Measurements from ENCODE around the gene PHF14.
"Not testable (repeated sequence)": the region's sequence is repeated elsewhere in the genome, so short reads cannot be mapped to it uniquely, and the experiment has no call there.

The PHF14 gene, protein sequence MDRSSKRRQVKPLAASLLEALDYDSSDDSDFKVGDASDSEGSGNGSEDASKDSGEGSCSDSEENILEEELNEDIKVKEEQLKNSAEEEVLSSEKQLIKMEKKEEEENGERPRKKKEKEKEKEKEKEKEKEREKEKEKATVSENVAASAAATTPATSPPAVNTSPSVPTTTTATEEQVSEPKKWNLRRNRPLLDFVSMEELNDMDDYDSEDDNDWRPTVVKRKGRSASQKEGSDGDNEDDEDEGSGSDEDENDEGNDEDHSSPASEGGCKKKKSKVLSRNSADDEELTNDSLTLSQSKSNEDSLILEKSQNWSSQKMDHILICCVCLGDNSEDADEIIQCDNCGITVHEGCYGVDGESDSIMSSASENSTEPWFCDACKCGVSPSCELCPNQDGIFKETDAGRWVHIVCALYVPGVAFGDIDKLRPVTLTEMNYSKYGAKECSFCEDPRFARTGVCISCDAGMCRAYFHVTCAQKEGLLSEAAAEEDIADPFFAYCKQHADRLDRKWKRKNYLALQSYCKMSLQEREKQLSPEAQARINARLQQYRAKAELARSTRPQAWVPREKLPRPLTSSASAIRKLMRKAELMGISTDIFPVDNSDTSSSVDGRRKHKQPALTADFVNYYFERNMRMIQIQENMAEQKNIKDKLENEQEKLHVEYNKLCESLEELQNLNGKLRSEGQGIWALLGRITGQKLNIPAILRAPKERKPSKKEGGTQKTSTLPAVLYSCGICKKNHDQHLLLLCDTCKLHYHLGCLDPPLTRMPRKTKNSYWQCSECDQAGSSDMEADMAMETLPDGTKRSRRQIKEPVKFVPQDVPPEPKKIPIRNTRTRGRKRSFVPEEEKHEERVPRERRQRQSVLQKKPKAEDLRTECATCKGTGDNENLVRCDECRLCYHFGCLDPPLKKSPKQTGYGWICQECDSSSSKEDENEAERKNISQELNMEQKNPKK

DNA sequence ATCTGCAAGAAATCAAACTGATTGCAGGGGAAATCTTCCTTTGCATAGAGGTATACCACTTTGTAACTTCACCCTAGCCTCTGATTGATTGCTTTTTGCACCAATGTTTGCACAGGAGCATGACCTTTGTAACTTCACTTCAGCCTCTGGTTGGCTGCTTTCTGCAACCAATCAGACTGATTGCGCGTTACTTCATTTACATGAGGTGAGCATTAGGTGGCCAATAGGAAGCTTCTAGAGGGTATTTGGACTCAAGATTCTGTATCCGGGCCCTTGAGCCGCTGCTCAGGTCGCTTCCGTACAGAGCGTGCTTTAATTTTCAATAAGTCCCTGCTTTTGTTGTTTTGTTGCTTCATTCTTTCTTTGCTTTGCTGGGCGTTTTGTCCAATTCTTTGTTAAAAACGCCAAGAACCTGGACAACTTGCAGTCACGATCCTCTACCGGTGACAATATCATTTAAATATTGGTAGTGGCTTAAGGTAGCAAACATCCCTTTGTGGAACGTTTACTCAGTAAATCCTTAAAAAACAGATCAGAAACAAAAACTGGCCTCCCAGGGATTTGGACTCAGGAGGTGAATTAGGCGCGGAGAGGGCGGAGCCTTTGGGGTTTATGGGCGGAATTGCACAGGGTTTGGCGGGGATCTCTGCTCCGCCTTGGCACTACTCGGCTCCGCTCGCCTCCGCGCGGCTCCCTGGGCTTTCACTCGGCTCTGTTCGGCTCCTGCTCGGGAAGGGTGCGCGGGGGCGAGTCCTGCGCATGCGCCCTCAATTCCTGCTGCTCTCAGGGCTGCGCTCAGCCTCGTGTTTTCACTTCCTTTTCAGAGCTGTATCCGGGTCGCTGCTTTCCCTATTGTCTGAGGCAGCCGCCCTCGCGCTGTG, at the start of gene PHF14:
TSS of gene PHF14 (plus strand) at position 812 of the 881 bp plus-strand sequence. CDS start 452 bp downstream, outside the sequence.
- Mint-ChIP-seq H3K36me3 (peaks cover 9 to 10% of the 10 kb centered on the region in 2 donors), H3K27me3 (peaks cover 0 to 4% of the 10 kb centered on the region in 2 donors), H3K4me3 (peak within 1 kb of the TSS; percentile 88 to 95), H3K9me3 (no peaks in the 10 kb centered on the region), H3K4me1 (peaks cover 18 to 40% of the 10 kb centered on the region in 2 donors), H3K27ac (peak within 1 kb of the TSS; percentile 92)
- ATAC-seq (replicated peaks) (peak; percentile 94 to 96), DNase-seq (peak; percentile 95)

DNA sequence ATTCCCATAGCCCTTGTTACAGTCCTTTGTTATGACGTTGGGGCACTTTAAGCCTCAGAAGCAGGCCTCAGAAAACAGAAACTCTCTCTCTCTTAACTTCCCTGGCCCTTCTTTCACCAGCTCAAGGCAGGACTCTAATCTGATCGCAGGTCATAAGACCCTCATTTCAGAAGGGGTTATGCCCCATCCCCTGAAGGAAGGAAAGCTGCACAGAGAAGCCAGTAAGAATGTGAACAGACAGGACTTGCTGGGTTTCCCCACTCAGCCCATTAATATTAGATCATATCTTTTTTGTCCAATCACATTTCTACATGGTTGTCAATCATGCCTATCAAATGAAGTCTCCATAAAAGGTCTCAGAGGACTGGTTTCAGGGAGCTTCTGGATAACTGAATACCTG, 49.3 kb upstream of the PHF14 start:
- no peaks in the 10 kb centered on the region for H3K27me3 Mint-ChIP-seq
- no peaks in the 10 kb centered on the region for H3K9me3 Mint-ChIP-seq
- H3K27ac Mint-ChIP-seq: no peak overlapping the region
- no peak for ATAC-seq (replicated peaks)
- peaks cover 3 to 8% of the 10 kb centered on the region in 2 donors for H3K36me3 Mint-ChIP-seq
- no peaks in the 10 kb centered on the region for H3K4me1 Mint-ChIP-seq
- DNase-seq: no peak
- H3K4me3 Mint-ChIP-seq: no peak overlapping the region

DNA sequence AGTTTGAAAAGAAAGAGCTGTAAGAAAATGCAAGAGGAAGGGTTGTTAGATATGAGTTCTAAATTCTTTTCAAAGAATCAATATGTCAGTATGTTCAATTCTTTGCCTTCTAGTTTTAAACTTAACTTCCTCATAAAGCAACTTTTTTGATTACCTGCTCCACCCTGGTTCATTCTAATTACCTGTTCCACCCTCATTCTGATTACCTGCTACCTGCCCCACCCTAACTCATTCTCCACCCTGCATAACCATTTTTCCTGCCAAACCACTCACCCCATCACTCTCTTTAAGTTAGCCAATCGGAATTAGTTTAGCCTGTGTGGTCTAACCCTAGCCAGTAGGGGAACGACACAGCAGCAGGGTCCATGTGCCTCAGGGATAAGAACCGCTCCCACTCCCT, 45.5 kb upstream of the PHF14 start:
- DNase-seq; ATAC-seq (replicated peaks); H3K4me1 Mint-ChIP-seq; H3K9me3 Mint-ChIP-seq; H3K4me3 Mint-ChIP-seq; H3K27ac Mint-ChIP-seq; H3K27me3 Mint-ChIP-seq: not testable (repeated sequence)
- peaks cover 12 to 20% of the 10 kb centered on the region in 2 donors for H3K36me3 Mint-ChIP-seq

DNA sequence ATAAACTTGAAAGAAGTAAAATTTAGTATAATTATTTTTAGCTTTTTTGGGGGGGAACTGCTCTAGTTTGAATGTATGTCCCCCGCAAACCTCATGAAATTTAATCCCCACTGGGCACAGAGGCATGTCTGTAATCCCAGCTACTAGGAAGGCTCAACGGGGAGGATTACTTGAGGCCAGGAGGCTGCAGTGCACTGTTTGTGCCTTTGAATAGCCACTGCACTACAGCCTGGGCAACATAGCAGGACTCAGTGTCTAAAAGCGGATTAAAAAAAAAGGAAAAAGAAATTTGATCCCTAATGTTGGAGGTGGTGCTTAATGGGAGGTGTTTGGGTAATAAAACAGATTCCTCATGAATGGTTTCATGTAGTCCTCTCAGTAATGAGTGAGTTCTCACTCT, 43.1 kb upstream of the PHF14 start:
- DNase-seq (no peak), ATAC-seq (replicated peaks) (no peak)
- Mint-ChIP-seq H3K4me3 (no peak overlapping the region), H3K36me3 (peaks cover 13 to 20% of the 10 kb centered on the region in 2 donors), H3K27ac (no peak overlapping the region), H3K4me1 (peaks cover 0 to 3% of the 10 kb centered on the region in 2 donors), H3K9me3 (no peaks in the 10 kb centered on the region), H3K27me3 (no peaks in the 10 kb centered on the region)

DNA sequence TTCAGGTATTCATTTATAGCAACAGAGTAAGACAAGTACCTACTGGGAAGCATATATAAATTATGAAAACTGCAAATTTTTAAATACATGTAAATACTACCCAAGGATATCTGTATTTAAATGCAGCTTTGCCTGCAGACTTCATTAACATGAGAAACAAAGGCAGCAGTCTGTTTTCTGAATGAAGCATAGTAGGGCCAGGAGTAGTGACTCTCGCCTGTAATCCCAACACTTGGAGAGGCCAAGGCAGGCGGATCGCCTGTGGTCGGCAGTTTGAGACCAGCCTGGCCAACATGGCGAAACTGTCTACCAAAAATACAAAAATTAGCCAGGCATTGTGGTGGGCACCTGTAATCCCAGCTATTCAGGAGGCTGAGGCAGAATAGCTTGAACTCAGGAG, 42.5 kb upstream of the PHF14 start:
- no peak overlapping the region for H3K27ac Mint-ChIP-seq
- ATAC-seq (replicated peaks) (no peak), DNase-seq (no peak)
- no peak overlapping the region for H3K4me3 Mint-ChIP-seq
- peaks cover 2 to 3% of the 10 kb centered on the region in 2 donors for H3K4me1 Mint-ChIP-seq
- H3K27me3 Mint-ChIP-seq: no peaks in the 10 kb centered on the region
- H3K9me3 Mint-ChIP-seq: no peaks in the 10 kb centered on the region
- peaks cover 19 to 25% of the 10 kb centered on the region in 2 donors for H3K36me3 Mint-ChIP-seq

DNA sequence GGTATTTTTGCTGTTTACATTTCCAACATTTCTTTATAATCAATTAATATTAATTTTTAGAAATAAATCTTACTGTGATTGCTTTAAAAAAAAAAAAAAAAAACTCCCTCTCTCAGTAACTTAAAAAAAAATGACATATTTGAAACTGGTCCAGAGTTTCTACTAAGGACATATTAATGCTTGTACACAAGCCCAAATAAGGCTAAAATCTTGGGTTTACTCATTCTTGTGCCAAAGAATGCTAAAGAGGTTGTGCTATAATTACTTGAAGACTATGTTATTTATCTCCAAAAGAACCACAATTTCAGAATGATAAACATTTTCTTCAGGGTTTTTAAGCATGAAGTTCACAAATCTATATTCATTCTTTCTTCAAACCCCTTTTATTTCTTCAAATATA, 39.4 kb upstream of the PHF14 start:
- ATAC-seq (replicated peaks): no peak
- H3K27ac Mint-ChIP-seq: no peak overlapping the region
- H3K4me1 Mint-ChIP-seq: peaks cover 5 to 17% of the 10 kb centered on the region in 2 donors
- DNase-seq: no peak
- H3K27me3 Mint-ChIP-seq: no peaks in the 10 kb centered on the region
- H3K9me3 Mint-ChIP-seq: no peaks in the 10 kb centered on the region
- H3K36me3 Mint-ChIP-seq: peaks cover 21 to 26% of the 10 kb centered on the region in 2 donors
- H3K4me3 Mint-ChIP-seq: no peak overlapping the region

DNA sequence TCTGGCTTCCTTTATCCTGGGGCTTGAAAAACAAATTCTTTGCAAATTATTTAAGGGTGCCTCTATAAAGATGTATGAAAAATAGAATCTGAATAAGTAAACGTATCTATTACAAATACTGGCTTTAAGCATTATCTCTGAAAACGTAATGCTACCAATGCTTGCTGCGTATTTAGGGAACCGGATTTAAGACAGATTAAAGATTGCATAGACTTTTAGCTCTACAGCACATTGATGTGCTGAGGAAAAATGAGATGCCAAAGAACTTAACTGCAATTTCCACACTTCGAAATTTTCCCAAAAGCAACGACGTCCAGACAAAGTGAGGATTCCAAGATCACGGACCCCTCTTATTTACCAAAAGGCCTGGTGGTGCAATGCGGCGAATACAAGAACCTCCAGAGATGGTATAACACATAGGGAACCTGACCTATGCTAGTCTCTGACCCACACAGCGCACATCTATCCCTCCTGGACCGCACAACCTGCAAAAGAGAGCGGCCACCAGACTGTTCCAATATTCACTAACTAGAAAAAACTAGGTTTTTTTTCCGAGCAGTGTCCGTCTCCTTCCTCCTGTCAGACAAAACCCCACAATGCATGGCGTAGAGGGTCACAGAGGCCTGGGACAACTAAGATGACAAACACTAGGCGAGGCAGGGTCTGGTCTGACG, 34.3 kb upstream of the PHF14 start:
- H3K4me3 Mint-ChIP-seq: no peak overlapping the region
- DNase-seq: no peak
- no peaks in the 10 kb centered on the region for H3K27me3 Mint-ChIP-seq
- no peaks in the 10 kb centered on the region for H3K9me3 Mint-ChIP-seq
- H3K27ac Mint-ChIP-seq: no peak overlapping the region
- peaks cover 5 to 18% of the 10 kb centered on the region in 2 donors for H3K4me1 Mint-ChIP-seq
- peaks cover 12 to 14% of the 10 kb centered on the region in 2 donors for H3K36me3 Mint-ChIP-seq
- ATAC-seq (replicated peaks): peak; percentile 17 to 33

DNA sequence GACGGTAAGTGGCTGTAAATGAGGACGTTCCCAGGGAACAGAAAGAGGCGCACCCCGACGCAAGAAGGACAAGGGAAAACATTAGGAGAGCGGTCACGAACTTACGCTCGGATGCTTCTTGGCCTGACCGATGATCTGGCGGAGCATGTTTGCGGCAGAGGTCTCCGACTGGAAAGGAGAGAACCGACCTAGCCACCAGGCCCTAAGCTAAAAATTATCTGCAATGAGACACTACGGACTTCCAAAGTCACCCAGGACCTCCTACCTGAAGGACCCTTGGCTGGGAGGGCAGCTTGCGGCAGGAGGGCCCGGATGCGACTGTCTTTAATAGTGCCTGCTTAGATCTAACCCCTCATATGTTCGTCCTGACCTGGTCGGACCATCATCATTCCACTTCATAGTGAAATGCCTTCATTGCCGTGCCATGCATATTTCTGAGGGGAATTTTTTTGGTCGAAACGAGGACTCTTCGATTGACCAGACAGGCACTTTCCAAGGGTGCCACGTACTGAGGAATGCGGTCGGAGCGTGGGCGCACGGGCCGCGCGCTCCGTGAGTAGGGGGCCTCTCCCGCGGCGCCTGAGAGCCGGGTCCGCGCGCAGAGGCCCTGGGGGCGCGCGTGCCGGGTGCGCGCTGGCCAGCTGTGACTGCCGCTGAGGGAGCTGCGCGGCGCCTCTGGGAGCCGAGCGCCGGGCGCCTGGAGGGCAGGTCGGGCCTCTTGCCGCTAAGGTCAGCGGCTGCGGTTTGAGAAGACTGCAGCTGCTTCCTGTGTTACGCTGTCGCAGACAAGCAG, 33.6 kb upstream of the PHF14 start:
- H3K27me3 Mint-ChIP-seq: no peaks in the 10 kb centered on the region
- H3K4me3 Mint-ChIP-seq: no peak overlapping the region
- no peaks in the 10 kb centered on the region for H3K9me3 Mint-ChIP-seq
- peaks cover 4 to 18% of the 10 kb centered on the region in 2 donors for H3K4me1 Mint-ChIP-seq
- H3K36me3 Mint-ChIP-seq: peaks cover 12 to 14% of the 10 kb centered on the region in 2 donors
- peak; percentile 94 for DNase-seq
- no peak overlapping the region for H3K27ac Mint-ChIP-seq
- peak; percentile 92 to 93 for ATAC-seq (replicated peaks)

DNA sequence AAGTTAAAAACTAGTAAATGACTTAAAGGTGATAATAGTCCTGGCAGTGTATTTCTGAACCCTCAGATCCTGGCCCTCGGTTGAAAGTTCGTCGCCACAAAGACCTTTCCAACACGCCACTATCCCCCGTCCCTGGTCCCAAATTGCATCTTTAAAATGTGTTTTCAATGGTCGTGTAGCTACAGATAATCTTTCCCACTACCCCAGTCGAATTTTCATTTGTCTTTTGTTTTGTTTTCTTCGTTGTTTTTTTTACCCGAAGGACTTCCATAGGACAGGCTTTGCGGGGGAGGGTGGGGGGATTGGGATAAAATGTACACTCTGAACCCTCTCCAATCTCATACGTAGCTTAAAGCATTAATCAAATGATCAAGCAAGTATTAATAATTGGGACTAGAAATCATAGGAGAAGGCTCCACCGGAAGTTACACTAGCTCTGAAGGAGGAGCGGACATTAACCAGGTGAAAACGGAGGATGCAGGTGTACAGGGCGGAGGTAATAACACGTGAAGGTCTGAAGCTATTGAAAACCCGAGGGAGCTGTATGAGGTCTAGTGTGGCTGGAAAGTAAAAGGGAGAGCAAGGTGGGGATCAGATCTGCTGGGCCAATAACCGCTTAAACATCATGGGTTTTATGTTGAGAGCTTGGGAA, 32.8 kb upstream of the PHF14 start:
- H3K27ac Mint-ChIP-seq: no peak overlapping the region
- peaks cover 3 to 18% of the 10 kb centered on the region in 2 donors for H3K4me1 Mint-ChIP-seq
- H3K9me3 Mint-ChIP-seq: no peaks in the 10 kb centered on the region
- H3K36me3 Mint-ChIP-seq: peaks cover 8 to 12% of the 10 kb centered on the region in 2 donors
- ATAC-seq (replicated peaks) (peak in 1 of 2 donors; percentile 11), DNase-seq (peak; percentile 1)
- no peak overlapping the region for H3K4me3 Mint-ChIP-seq
- no peaks in the 10 kb centered on the region for H3K27me3 Mint-ChIP-seq

DNA sequence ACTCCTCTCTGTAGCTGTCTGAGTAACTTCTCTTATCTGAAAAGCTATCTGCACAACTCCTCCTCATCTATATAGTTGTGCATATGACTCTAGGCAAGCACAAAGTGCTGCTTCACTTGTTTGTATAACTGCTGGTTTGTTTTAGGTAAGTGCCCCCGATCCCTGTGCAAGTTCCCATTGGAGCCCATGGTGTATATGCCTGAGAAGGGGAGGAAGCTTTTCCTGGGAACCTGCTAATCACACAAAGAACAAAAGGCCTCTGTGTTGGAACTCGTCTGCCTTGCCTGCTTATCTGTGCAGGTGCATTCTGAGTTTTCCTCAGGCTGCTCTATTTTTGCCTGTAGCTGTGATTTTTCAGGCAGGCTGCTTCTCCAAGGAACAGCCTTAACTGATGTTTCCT, 23.2 kb upstream of the PHF14 start:
- peaks cover 0 to 2% of the 10 kb centered on the region in 2 donors for H3K36me3 Mint-ChIP-seq
- DNase-seq: no peak
- no peaks in the 10 kb centered on the region for H3K27me3 Mint-ChIP-seq
- no peak overlapping the region for H3K4me3 Mint-ChIP-seq
- no peak for ATAC-seq (replicated peaks)
- peaks cover 0 to 3% of the 10 kb centered on the region in 2 donors for H3K4me1 Mint-ChIP-seq
- H3K9me3 Mint-ChIP-seq: peaks cover 3 to 4% of the 10 kb centered on the region in 2 donors
- H3K27ac Mint-ChIP-seq: no peak overlapping the region

DNA sequence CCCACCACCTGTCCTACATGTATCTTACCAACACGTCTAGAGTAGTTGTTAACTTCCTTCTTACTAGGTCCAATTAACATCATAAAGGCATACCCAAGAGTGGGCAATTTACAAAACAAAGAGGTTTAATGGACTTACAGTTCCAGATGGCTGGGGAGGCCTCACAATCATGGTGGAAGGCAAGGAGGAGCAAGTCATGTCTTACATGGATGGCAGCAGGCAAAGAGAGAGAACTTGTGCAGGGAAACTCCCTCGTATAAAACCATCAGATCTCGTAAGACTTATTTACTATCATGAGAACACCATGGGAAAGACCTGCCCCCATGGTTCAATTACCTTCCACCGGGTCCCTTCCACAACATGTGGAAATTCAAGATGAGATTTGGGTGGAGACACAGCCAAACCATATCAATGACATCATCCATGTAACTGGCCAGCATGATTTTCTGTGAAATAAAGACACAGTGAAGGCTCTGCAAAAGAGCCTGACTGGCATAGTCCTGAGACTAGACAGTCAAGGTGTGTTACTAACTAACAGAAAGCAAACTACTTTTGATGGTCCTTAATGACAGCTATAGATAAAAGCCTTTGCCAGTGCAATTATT, 22.6 kb upstream of the PHF14 start:
- not testable (repeated sequence) for H3K4me3 Mint-ChIP-seq; ATAC-seq (replicated peaks); DNase-seq; H3K9me3 Mint-ChIP-seq; H3K4me1 Mint-ChIP-seq; H3K27ac Mint-ChIP-seq; H3K36me3 Mint-ChIP-seq; H3K27me3 Mint-ChIP-seq

DNA sequence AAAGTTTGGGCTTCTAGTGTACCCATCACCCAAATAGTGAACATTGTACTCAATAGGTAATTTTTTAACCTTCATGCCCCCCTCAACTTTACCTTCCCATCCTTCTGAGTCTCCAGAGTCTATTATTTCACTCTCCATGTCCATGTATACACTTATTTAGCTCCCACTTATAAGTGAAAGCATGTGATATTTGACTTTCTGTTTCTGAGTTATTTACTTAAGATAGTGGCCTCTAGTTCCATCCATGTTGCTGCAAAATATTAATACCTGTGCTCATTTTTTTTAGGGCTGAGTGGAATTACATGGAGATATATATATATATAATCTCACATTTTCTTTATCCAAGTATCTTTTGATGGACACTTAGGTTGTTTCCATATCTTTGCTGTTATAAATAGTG, 21.1 kb upstream of the PHF14 start:
- Mint-ChIP-seq H3K9me3 (peaks cover 3 to 4% of the 10 kb centered on the region in 2 donors), H3K36me3 (peaks cover 0 to 2% of the 10 kb centered on the region in 2 donors), H3K27ac (no peak overlapping the region), H3K27me3 (no peaks in the 10 kb centered on the region), H3K4me1 (peaks cover 0 to 2% of the 10 kb centered on the region in 2 donors), H3K4me3 (no peak overlapping the region)
- ATAC-seq (replicated peaks) (no peak), DNase-seq (no peak)

Data from stimulated activated naive B cell treated with anti-CD40 and anti-IgM and Interleukin-4, amounts not matched to agents 10 μg/mL and 1 μg/mL and 100 μg/mL, for 72 hours (primary cell).